GM18511 (cell line): ENCODE data around the gene ORC1.
"Not testable (repeated sequence)": the region's sequence is repeated elsewhere in the genome, so short reads cannot be mapped to it uniquely, and the experiment has no call there.

Source experiments
- ATAC-seq: cut with Tn5 transposase; IDR thresholded peaks from one replicate; pipeline ENCODE4 v1.9.1; 2021; ENCODE audit warnings: mild to moderate bottlenecking, moderate library complexity; ENCODE audit not compliant: unreplicated experiment

ORC1 gene

GRCh38 chr1:52393174-52393573 is 11.0 kb downstream of the ORC1 start:
- ATAC-seq = no peak

GRCh38 chr1:52386458-52386857 is 17.8 kb downstream of the ORC1 start:
- no peak for ATAC-seq

GRCh38 chr1:52385376-52385775 is 18.8 kb downstream of the ORC1 start:
- no peak for ATAC-seq

DNA sequence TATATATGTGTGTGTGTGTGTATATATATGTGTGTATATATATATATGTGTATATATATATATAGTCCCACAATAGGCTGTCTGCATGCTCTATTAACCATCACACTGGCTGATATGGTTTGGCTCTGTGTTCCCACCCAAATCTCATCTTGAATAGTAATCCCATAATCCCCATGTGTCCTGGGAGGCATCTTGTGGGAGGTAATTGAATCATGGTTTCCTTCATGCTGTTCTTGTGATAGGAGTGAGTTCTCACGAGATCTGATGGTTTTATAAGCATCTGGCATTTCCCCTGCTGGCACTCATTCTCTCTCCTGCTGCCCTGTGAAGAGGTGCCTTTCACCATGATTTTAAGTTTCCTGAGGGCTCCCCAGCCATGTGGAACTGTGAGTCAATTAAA is 34.4 kb downstream of the ORC1 start:
- not testable (repeated sequence) for ATAC-seq

GRCh38 chr1:52368383-52369172 is 35.6 kb downstream of the ORC1 start:
- no peak for ATAC-seq

GRCh38 chr1:52367272-52367671 is 37.0 kb downstream of the ORC1 start:
- ATAC-seq = no peak

DNA sequence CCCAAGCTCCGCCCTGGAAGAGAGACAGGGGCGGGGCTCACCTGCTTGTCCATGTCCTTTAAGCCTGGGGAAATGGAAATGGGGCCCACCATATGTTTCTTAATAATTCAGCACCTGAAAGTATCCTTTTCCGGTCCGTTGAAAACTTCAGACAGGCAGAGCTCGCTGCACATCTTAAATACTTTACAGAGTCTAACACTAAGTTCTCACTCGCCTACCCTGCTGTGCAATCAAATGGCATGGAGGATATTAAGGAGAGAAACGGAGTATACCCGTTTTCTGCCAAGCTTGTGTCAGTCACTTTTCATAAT is 37.8 kb downstream of the ORC1 start:
- no peak for ATAC-seq

GRCh38 chr1:52365746-52366516 is 38.3 kb downstream of the ORC1 start, which contains the start of gene CC2D1B:
Gene CC2D1B, minus strand, starts transcription at chr1:52366205. Its CDS starts 1,585 bp downstream, at chr1:52364620.
- ATAC-seq = peak; percentile 91

DNA sequence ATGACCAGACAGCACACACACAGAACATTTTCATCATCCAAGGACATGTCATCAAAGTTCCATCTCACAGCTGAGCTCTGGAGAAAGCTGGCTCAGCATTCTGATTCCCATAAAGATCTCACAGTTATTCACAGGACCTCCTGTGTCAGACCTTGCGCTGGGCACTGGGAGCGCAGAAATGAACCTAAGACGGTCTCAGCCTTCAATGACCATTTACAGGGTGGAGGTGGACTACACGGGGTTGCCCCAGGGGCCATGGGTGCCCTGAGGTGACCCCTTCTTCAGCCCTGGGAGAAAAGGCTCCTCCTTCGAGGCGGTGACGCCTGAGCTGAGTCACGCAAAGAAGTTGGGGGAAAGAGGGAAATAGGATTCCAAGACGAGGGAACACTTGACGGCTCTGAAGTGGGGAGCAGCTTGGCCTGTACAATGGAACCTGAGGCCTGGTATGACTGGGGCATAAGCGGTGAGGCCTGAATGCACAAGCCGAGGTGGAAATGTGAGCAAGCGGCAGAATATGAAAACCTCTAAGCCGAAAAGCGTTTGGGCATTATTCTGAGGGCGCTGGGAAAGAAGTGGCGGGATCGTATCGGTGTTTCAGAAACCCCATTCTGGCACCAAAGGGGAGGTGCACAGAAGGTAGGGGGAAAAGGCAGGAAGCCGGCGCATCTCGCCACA is 39.0 kb downstream of the ORC1 start:
- ATAC-seq = no peak

- ATAC-seq = no peak
These were observed 39.9 kb downstream of the ORC1 start for GRCh38 chr1:52364235-52364839.

GRCh38 chr1:52360595-52360968 is 43.6 kb downstream of the ORC1 start:
- ATAC-seq = no peak

- ATAC-seq = no peak
These were observed 44.3 kb downstream of the ORC1 start for GRCh38 chr1:52359676-52360594.

DNA sequence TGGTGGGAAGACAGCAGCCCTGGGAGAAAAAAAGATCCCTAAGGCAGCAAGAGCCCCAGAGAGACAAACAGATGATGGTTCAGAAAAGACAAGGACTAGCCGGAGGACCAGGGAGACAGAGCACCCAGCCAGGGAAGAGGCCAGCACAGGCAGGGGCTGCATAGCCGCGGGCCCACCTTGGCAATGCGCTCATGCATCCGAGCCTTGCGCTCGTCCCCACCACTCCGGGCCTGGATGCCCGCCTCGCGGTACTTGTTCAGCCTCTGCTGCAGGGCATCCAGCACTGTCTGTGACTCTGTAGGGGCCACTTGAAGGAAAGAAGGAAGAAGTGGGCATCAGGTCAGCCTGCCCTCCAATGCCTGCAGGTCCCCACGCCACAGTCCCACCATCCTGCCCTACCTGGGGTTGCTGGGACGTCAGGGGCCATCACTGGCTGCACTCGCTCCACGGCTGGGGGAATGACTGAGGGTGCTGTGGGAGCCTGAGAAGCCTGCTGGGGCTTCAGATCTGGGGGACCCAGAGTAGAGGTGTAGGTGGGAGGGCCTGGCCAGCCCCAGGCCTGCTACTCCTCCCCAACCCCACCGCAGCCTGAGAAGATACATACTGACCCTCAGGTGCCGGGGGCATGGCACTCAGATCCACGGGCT is 45.2 kb downstream of the ORC1 start:
- no peak for ATAC-seq

GRCh38 chr1:52357397-52357796 is 46.8 kb downstream of the ORC1 start:
- no peak for ATAC-seq

DNA sequence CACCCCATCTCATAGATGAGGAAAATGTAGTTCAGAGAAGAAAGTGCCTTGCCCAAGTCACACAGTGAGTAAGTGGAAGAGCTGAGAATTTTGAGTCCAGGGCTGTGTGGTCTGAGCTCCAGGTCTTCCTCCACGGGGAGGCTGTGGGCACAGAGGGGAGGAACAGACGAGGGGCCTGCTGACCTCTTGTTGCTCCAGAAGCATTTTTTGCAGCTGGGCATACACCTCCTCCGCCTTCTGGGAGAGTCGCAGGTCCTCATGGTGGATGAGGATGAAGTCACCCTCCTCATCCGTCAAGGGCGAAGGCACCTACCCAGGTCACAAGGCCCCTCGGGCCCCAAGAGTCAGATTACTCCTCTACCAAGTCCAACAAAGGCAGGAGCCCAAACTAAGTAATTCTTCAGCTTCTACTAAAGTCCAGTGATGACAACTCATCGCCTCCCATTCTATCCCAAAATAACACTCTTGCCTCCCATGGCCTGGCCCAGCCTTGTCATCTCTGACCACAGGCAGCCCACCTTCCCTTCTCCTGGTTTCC is 47.3 kb downstream of the ORC1 start:
- ATAC-seq = no peak

GRCh38 chr1:52355847-52356505 is 48.2 kb downstream of the ORC1 start:
- no peak for ATAC-seq

DNA sequence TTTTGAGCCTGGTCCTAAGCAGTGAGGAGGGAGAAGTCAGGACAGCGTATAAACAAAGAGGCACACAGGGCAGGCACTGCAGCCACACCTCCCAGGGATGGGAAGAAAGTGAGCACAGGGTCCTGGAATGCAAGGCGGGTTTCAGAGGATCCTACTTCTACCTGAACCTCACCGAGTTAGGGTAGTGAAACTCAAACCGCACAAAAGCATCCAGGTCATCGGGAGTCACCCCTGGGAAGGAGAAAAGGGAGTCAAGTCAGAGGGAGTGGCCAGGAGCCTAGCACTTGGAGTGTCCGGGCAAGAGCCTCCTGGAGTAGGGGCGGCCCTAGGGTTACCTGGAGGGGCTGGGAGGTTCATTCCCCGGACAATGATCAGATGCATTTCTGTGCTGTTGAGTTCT is 48.8 kb downstream of the ORC1 start:
- no peak for ATAC-seq

GRCh38 chr1:52352690-52353089 is 51.5 kb downstream of the ORC1 start:
- no peak for ATAC-seq

GRCh38 chr1:52348704-52349300 is 55.4 kb downstream of the ORC1 start:
- ATAC-seq = no peak
